Head of caudate nucleus (tissue), 42 donors: ENCODE results near the gene ZNF607.

Experiments used
- DNase-seq, 42 donors: peaks; one replicate each; pipeline versions ENCODE4 v3.0.0 to v3.0.0-alpha.2; 2020 to 2021; ENCODE audit warnings: mixed read lengths in 7 of 42
- intact Hi-C: fragments of 100-400 bp; cut with DNase I; formaldehyde crosslinking; loops from one replicate; pipeline ENCODE4 v1.15.0; 2022

The ZNF607 gene

DNA sequence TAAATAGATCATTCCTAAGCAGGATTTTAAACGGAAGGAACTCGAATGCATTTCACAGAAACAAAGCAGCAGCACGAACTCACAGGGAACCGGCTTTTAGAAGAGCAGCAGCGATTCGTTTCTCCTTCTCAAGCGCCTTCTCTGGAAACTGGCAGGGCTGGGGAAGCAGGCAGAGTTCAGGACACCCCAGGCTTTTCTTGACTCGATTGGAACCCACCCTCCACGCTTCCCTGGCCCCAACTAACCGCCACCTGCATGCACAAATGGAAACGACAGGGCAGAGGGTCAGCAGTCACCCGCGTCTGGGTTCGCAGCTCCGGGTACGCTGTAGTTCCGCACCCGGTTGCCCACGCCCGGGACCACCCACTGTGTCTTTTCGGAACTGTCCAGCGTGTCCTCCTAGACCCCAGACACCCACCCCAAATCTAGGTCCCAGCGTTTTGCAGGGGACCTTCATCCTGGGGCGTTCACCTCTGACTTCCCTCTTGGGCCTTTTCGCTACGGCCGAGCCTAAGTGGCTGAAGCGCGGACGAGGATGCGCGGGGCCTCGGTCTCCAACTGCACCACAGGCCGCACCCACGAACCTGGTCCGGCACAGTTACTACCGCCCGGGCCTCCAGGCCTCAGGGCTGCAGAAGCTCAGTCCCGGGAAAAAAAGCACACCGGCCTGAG lies 64.8 kb downstream of the ZNF607 start:
- DNase-seq, result peak in 38 of 42 donors; percentile 1 to 75 (median 34)
- intact Hi-C loops, result no loop called here

DNA sequence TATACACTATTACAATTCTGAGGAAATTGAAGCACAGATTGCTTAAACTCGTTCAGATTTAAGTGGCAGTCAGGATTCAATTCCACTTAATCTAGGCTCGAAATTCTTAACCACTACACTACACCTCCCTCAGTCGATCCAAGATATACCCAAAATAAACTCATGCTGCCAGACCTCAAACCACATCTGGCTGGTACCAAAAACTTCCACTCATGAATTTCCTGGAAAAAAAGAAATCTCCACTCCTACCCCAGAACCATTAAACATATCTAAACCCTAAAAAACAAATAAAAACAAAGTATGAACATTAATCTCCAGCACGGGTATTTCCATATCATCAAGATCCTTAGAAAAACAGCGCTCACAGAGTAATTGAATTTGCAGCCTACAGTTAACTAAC lies 65.4 kb downstream of the ZNF607 start:
- no peak for DNase-seq
- intact Hi-C loops, result no loop called here
